Pancreas (tissue), 10 donors: ENCODE results near the gene SEC11A. TPM values are rescaled to one million over a fixed set of nuclear protein-coding genes. Genes with fewer than 3 reads are reported as not detected.

Source experiments
- ATAC-seq, 4 donors: fragments of 200-7000 bp; cut with Tn5 transposase; one replicate each; pipeline versions ENCODE4 v1.8.0 to v1.9.1; 2020; ENCODE audit warnings: mild to moderate bottlenecking in 4 of 4, moderate library complexity in 4 of 4
- DNase-seq, 6 donors: peaks; one replicate each; pipeline ENCODE4 v3.0.0-alpha.2; 2020
- FAIRE-seq: peaks from 2 replicates; lab custom pipeline; 2012; peaks lifted over from hg19 to GRCh38; lab: Jason Lieb, UNC
- H3K27ac ChIP-seq, 4 donors: fragments of 200-600 bp; sonication (generic); 1 replicate in 3 of 4; 2 replicates in 1 of 4; pipeline versions ENCODE4 v1.5.0 to v1.8.0; 2020
- H3K27me3 ChIP-seq, 4 donors: fragments of 200-600 bp; one replicate each; pipeline ENCODE4 v1.8.0; 2021
- H3K36me3 ChIP-seq, 3 donors: fragments of 200-600 bp; sonication (generic) in 1 of 3; one replicate each; pipeline versions ENCODE4 v1.5.0 to v1.8.0; 2020 to 2021
- H3K4me1 ChIP-seq, 3 donors: fragments of 200-600 bp; one replicate each; pipeline ENCODE4 v1.8.0; 2021
- H3K4me3 ChIP-seq, 4 donors: fragments of 200-600 bp; sonication (generic) in 2 of 4; one replicate each; pipeline versions ENCODE4 v1.5.0 to v1.8.0; 2020 to 2021
- H3K9me3 ChIP-seq, 4 donors: fragments of 200-600 bp; one replicate each; pipeline ENCODE4 v1.8.0; 2021
- CTCF ChIP-seq, 4 donors: fragments of 200-600 bp; sonication (generic) in 3 of 4; IDR thresholded peaks; one replicate each; pipeline versions ENCODE4 v1.5.0 to v1.8.0; 2021; ENCODE audit warnings: antibody characterized with exemption in 4 of 4
- WGBS, 2 donors: extraction: QIAGEN DNeasy Blood & Tissue Kit; methylation state at CpG; one replicate each; pipeline ENCODE4 v1.1.7; 2013; 5-methylcytosine and 5-hydroxymethylcytosine counted together
- intact Hi-C, 3 donors: fragments of 100-400 bp; cut with DNase I; formaldehyde crosslinking; loops; one replicate each; pipeline versions ENCODE4 v1.11.1 to v1.14.2; 2022
- polyA plus RNA-seq, 2 donors: library from polyadenylated mRNA; stranded (reverse); fragments of 200-250 nt; gene quantifications; one replicate each; pipeline ENCODE4 v1.2.3, GENCODE V29; 2013
- total RNA-seq, 6 donors: library from RNA; stranded (reverse); fragmentation: NEBNext Ultra II Directional in 4 of 6; extraction: Animal tissue kit (Norgen Biotek cat#: 25700) in 4 of 6; gene quantifications; one replicate each; pipeline versions ENCODE4 v1.2.1 to v1.2.4, GENCODE V29; 2021 to 2023
- donor health status: healthy with polysubstance abuse.
- donor health status: DM: no; HTN: no; CAD: no; lungs with moderate emphysema.
- donor health status: DM: no; HTN: no; CAD: no.
- donor health status: control.
- donor health status: control.
- donor health status: Bipolar disorder and iron deficiency.
- donor health status: DM: yes; HTN: yes; CAD: no.
- donor health status: DM: no; HTN: no; CAD: no.
- donor health status: DM: no; HTN: no; CAD: no.
- donor health status: DM: yes; HTN: yes; CAD: no.

Gene SEC11A
- total and polyA plus RNA-seq, 8 donors: 43.7 to 98.7 (median 69.5) TPM

GRCh38 chr15:84653910-84654688, 61.8 kb downstream of the SEC11A start, which contains the start of gene WDR73:
Gene WDR73 (minus strand): TSS chr15:84654283. CDS start chr15:84654274, 9 bp downstream.
- H3K4me1 ChIP-seq: peaks cover 0 to 19% (median 0%) of the 10 kb centered on the region in 3 donors
- no peaks in the 10 kb centered on the region for H3K9me3 ChIP-seq
- WGBS, 2 donors: 0% methylated on average over 49 of the region's 49 CpGs
- DNase-seq: peak; percentile 94 to 99 (median 96)
- TF ChIP-seq CTCF (IDR thresholded peaks at IDR 0.05): no peak
- intact Hi-C loops: no loop called here
- H3K36me3 ChIP-seq: peaks cover 0 to 15% (median 0%) of the 10 kb centered on the region in 3 donors
- H3K27ac ChIP-seq: peak within 1 kb of the TSS; percentile 7 to 77 (median 62)
- H3K27me3 ChIP-seq: no peaks in the 10 kb centered on the region
- ATAC-seq: peak; percentile 84 to 95 (median 90)
- no peak for FAIRE-seq
- H3K4me3 ChIP-seq: peak within 1 kb of the TSS; percentile 49 to 95 (median 78)

GRCh38 chr15:84653584-84653909, 62.4 kb downstream of the SEC11A start:
- Histone ChIP-seq H3K36me3 (peaks cover 0 to 20% (median 2%) of the 10 kb centered on the region in 3 donors), H3K27ac (peak overlapping the region; percentile 7 to 77 (median 62)), H3K9me3 (no peaks in the 10 kb centered on the region), H3K27me3 (no peaks in the 10 kb centered on the region), H3K4me3 (peak overlapping the region; percentile 49 to 95 (median 78)), H3K4me1 (peaks cover 0 to 19% (median 0%) of the 10 kb centered on the region in 3 donors)
- ATAC-seq (no peak), DNase-seq (no peak), FAIRE-seq (no peak)
- 5 to 8% methylated on average over 7 of the region's 7 CpGs for WGBS, 2 donors
- intact Hi-C loops: no loop called here
- no peak for TF ChIP-seq CTCF (IDR thresholded peaks at IDR 0.05)

GRCh38 chr15:84649706-84650105, 66.2 kb downstream of the SEC11A start:
- Histone ChIP-seq H3K4me1 (peaks cover 0 to 12% (median 0%) of the 10 kb centered on the region in 3 donors), H3K9me3 (no peaks in the 10 kb centered on the region), H3K27me3 (no peaks in the 10 kb centered on the region), H3K36me3 (peaks cover 5 to 56% (median 21%) of the 10 kb centered on the region in 3 donors), H3K4me3 (no peak overlapping the region), H3K27ac (no peak overlapping the region)
- DNase-seq (no peak), ATAC-seq (no peak), FAIRE-seq (no peak)
- intact Hi-C loops: no loop called here
- TF ChIP-seq CTCF (IDR thresholded peaks at IDR 0.05): no peak
- WGBS, 2 donors: 90 to 95% methylated on average over 2 of the region's 2 CpGs

GRCh38 chr15:84648539-84648938, 67.4 kb downstream of the SEC11A start:
- 66 to 67% methylated on average over 3 of the region's 3 CpGs for WGBS, 2 donors
- no peak for FAIRE-seq
- no peak for DNase-seq
- no peak for TF ChIP-seq CTCF (IDR thresholded peaks at IDR 0.05)
- intact Hi-C loops: no loop called here
- peak in 1 of 4 donors; percentile 20 for ATAC-seq
- Histone ChIP-seq H3K27ac (no peak overlapping the region), H3K9me3 (no peaks in the 10 kb centered on the region), H3K36me3 (peaks cover 5 to 56% (median 21%) of the 10 kb centered on the region in 3 donors), H3K27me3 (no peaks in the 10 kb centered on the region), H3K4me3 (no peak overlapping the region), H3K4me1 (peaks cover 0 to 12% (median 0%) of the 10 kb centered on the region in 3 donors)

GRCh38 chr15:84647726-84648125, 68.2 kb downstream of the SEC11A start:
- TF ChIP-seq CTCF (IDR thresholded peaks at IDR 0.05): no peak
- ATAC-seq: no peak
- H3K9me3 ChIP-seq: no peaks in the 10 kb centered on the region
- DNase-seq: no peak
- H3K27me3 ChIP-seq: no peaks in the 10 kb centered on the region
- no peak for FAIRE-seq
- peaks cover 5 to 56% (median 21%) of the 10 kb centered on the region in 3 donors for H3K36me3 ChIP-seq
- no peak overlapping the region for H3K27ac ChIP-seq
- H3K4me3 ChIP-seq: no peak overlapping the region
- intact Hi-C loops: no loop called here
- peaks cover 0 to 5% (median 0%) of the 10 kb centered on the region in 3 donors for H3K4me1 ChIP-seq
